Activated naive CD8-positive, alpha-beta T cell treated with anti-CD3 and anti-CD28 coated beads, Interleukin-2, amount 50 U/mL, for 24 hours (primary cell): ENCODE data around the gene CCM2L.

Experiments
- ATAC-seq: fragments of 150-1000 bp; cut with Tn5 transposase; one replicate; pipeline ENCODE4 v1.10.0; 2021
- DNase-seq: peaks from one replicate; pipeline ENCODE4 v3.0.0; 2021
- H3K27ac Mint-ChIP-seq: one replicate; pipeline ENCODE4 v1.8.0; 2021; ENCODE audit warnings: mild to moderate bottlenecking, mixed read lengths
- H3K27me3 Mint-ChIP-seq: one replicate; pipeline ENCODE4 v1.8.0; 2021; ENCODE audit warnings: mixed read lengths
- H3K36me3 Mint-ChIP-seq: one replicate; pipeline ENCODE4 v1.8.0; 2021; ENCODE audit warnings: low read depth, mixed read lengths
- H3K4me1 Mint-ChIP-seq: one replicate; pipeline ENCODE4 v1.8.0; 2021; ENCODE audit warnings: mixed read lengths
- H3K4me3 Mint-ChIP-seq: one replicate; pipeline ENCODE4 v1.8.0; 2021; ENCODE audit warnings: mild to moderate bottlenecking, moderate library complexity, mixed read lengths
- H3K9me3 Mint-ChIP-seq: one replicate; pipeline ENCODE4 v1.8.0; 2021; ENCODE audit warnings: mixed read lengths

The CCM2L gene

GRCh38 chr20:31984981-31985471 is 25.2 kb upstream of the CCM2L start:
- H3K9me3 Mint-ChIP-seq, result no peaks in the 10 kb centered on the region
- H3K36me3 Mint-ChIP-seq, result no peaks in the 10 kb centered on the region
- H3K4me3 Mint-ChIP-seq, result no peak overlapping the region
- ATAC-seq, result no peak
- H3K4me1 Mint-ChIP-seq, result peaks cover 7% of the 10 kb centered on the region
- peaks cover 12% of the 10 kb centered on the region for H3K27me3 Mint-ChIP-seq
- H3K27ac Mint-ChIP-seq, result no peak overlapping the region
- DNase-seq, result no peak

- no peaks in the 10 kb centered on the region for H3K36me3 Mint-ChIP-seq
- no peak for ATAC-seq
- no peaks in the 10 kb centered on the region for H3K9me3 Mint-ChIP-seq
- peaks cover 7% of the 10 kb centered on the region for H3K4me1 Mint-ChIP-seq
- H3K27ac Mint-ChIP-seq, result no peak overlapping the region
- peaks cover 5% of the 10 kb centered on the region for H3K27me3 Mint-ChIP-seq
- no peak overlapping the region for H3K4me3 Mint-ChIP-seq
- DNase-seq, result no peak
These were observed 22.5 kb upstream of the CCM2L start for GRCh38 chr20:31987744-31988143.

GRCh38 chr20:31988430-31989015 is 21.7 kb upstream of the CCM2L start:
- Mint-ChIP-seq H3K4me1 (peaks cover 7% of the 10 kb centered on the region), H3K27ac (no peak overlapping the region), H3K27me3 (peaks cover 9% of the 10 kb centered on the region), H3K36me3 (no peaks in the 10 kb centered on the region), H3K4me3 (no peak overlapping the region), H3K9me3 (no peaks in the 10 kb centered on the region)
- DNase-seq (peak; percentile 18), ATAC-seq (peak; percentile 85)

- Mint-ChIP-seq H3K4me1 (peaks cover 7% of the 10 kb centered on the region), H3K36me3 (no peaks in the 10 kb centered on the region), H3K27me3 (peaks cover 14% of the 10 kb centered on the region), H3K4me3 (no peak overlapping the region), H3K9me3 (no peaks in the 10 kb centered on the region), H3K27ac (no peak overlapping the region)
- DNase-seq, result no peak
- ATAC-seq, result no peak
These were observed 21.1 kb upstream of the CCM2L start for GRCh38 chr20:31989030-31989645.

GRCh38 chr20:31990641-31991338 is 19.4 kb upstream of the CCM2L start:
- Mint-ChIP-seq H3K4me1 (peaks cover 9% of the 10 kb centered on the region), H3K9me3 (no peaks in the 10 kb centered on the region), H3K4me3 (no peak overlapping the region), H3K27ac (no peak overlapping the region), H3K27me3 (peaks cover 25% of the 10 kb centered on the region), H3K36me3 (no peaks in the 10 kb centered on the region)
- no peak for ATAC-seq
- DNase-seq, result no peak

- Mint-ChIP-seq H3K36me3 (no peaks in the 10 kb centered on the region), H3K27ac (no peak overlapping the region), H3K9me3 (no peaks in the 10 kb centered on the region), H3K27me3 (peaks cover 30% of the 10 kb centered on the region), H3K4me1 (peaks cover 9% of the 10 kb centered on the region), H3K4me3 (no peak overlapping the region)
- ATAC-seq (no peak), DNase-seq (no peak)
These were observed 18.9 kb upstream of the CCM2L start for GRCh38 chr20:31991339-31991705.

GRCh38 chr20:31992086-31992485 is 18.2 kb upstream of the CCM2L start:
- Mint-ChIP-seq H3K27me3 (peaks cover 35% of the 10 kb centered on the region), H3K4me1 (peaks cover 9% of the 10 kb centered on the region), H3K27ac (no peak overlapping the region), H3K36me3 (no peaks in the 10 kb centered on the region), H3K4me3 (no peak overlapping the region), H3K9me3 (no peaks in the 10 kb centered on the region)
- no peak for DNase-seq
- no peak for ATAC-seq

GRCh38 chr20:31996996-31997395 is 13.2 kb upstream of the CCM2L start:
- Mint-ChIP-seq H3K4me3 (no peak overlapping the region), H3K27ac (no peak overlapping the region), H3K27me3 (peaks cover 38% of the 10 kb centered on the region), H3K4me1 (peaks cover 2% of the 10 kb centered on the region), H3K36me3 (no peaks in the 10 kb centered on the region), H3K9me3 (no peaks in the 10 kb centered on the region)
- ATAC-seq, result no peak
- DNase-seq, result no peak

GRCh38 chr20:31998246-31998645 is 12.0 kb upstream of the CCM2L start:
- Mint-ChIP-seq H3K27me3 (peaks cover 33% of the 10 kb centered on the region), H3K4me3 (no peak overlapping the region)
- DNase-seq, result no peak

GRCh38 chr20:32003325-32003724 is 6.9 kb upstream of the CCM2L start:
- no peaks in the 10 kb centered on the region for H3K4me1 Mint-ChIP-seq
- no peaks in the 10 kb centered on the region for H3K36me3 Mint-ChIP-seq
- DNase-seq (no peak), ATAC-seq (no peak)
- H3K9me3 Mint-ChIP-seq, result no peaks in the 10 kb centered on the region
- H3K27ac Mint-ChIP-seq, result no peak overlapping the region
- H3K4me3 Mint-ChIP-seq, result no peak overlapping the region
- H3K27me3 Mint-ChIP-seq, result peaks cover 8% of the 10 kb centered on the region

More at GRCh38 chr20:31998246-31998645, 12.0 kb upstream of the CCM2L start:
- no peak overlapping the region for H3K27ac Mint-ChIP-seq
- no peaks in the 10 kb centered on the region for H3K36me3 Mint-ChIP-seq
- ATAC-seq, result no peak
- no peaks in the 10 kb centered on the region for H3K9me3 Mint-ChIP-seq
- peaks cover 2% of the 10 kb centered on the region for H3K4me1 Mint-ChIP-seq

GRCh38 chr20:32004963-32005362 is 5.3 kb upstream of the CCM2L start:
- H3K4me1 Mint-ChIP-seq, result no peaks in the 10 kb centered on the region
- no peak for ATAC-seq

GRCh38 chr20:32006053-32006452 is 4.2 kb upstream of the CCM2L start:
- no peak for ATAC-seq
- H3K36me3 Mint-ChIP-seq, result no peaks in the 10 kb centered on the region
- DNase-seq, result no peak
- peaks cover 8% of the 10 kb centered on the region for H3K27me3 Mint-ChIP-seq
- no peak overlapping the region for H3K4me3 Mint-ChIP-seq
- H3K9me3 Mint-ChIP-seq, result no peaks in the 10 kb centered on the region
- no peaks in the 10 kb centered on the region for H3K4me1 Mint-ChIP-seq
- H3K27ac Mint-ChIP-seq, result no peak overlapping the region

More at GRCh38 chr20:32004963-32005362, 5.3 kb upstream of the CCM2L start:
- H3K9me3 Mint-ChIP-seq, result no peaks in the 10 kb centered on the region
- H3K4me3 Mint-ChIP-seq, result no peak overlapping the region
- no peak overlapping the region for H3K27ac Mint-ChIP-seq
- peaks cover 8% of the 10 kb centered on the region for H3K27me3 Mint-ChIP-seq
- no peaks in the 10 kb centered on the region for H3K36me3 Mint-ChIP-seq
- DNase-seq, result no peak

GRCh38 chr20:32006841-32007786 is 3.1 kb upstream of the CCM2L start:
- Mint-ChIP-seq H3K4me1 (no peaks in the 10 kb centered on the region), H3K27ac (no peak overlapping the region), H3K9me3 (no peaks in the 10 kb centered on the region), H3K4me3 (no peak overlapping the region), H3K36me3 (no peaks in the 10 kb centered on the region), H3K27me3 (peaks cover 13% of the 10 kb centered on the region)
- DNase-seq, result no peak
- no peak for ATAC-seq

- H3K4me1 Mint-ChIP-seq, result no peaks in the 10 kb centered on the region
- H3K4me3 Mint-ChIP-seq, result no peak overlapping the region
- no peak overlapping the region for H3K27ac Mint-ChIP-seq
- DNase-seq (no peak), ATAC-seq (no peak)
- peaks cover 13% of the 10 kb centered on the region for H3K27me3 Mint-ChIP-seq
- no peaks in the 10 kb centered on the region for H3K36me3 Mint-ChIP-seq
- no peaks in the 10 kb centered on the region for H3K9me3 Mint-ChIP-seq
These were observed 2.2 kb upstream of the CCM2L start for GRCh38 chr20:32007787-32008616.
